Upper lobe of left lung (tissue), 6 donors: Measurements from ENCODE around the gene MYPOP. TPM values are rescaled to one million over a fixed set of nuclear protein-coding genes. Genes with fewer than 3 reads are reported as not detected.
A peak's percentile ranks its signal among the peaks of the same experiment; 100 is the strongest.
"Not testable (repeated sequence)": the region's sequence is repeated elsewhere in the genome, so short reads cannot be mapped to it uniquely, and the experiment has no call there.

ENCODE experiments used
- ATAC-seq, 2 donors: fragments of 200-7000 bp; cut with Tn5 transposase; one replicate each; pipeline ENCODE4 v1.9.1; 2022; ENCODE audit warnings: mild to moderate bottlenecking in 2 of 2, moderate library complexity in 2 of 2; ENCODE audit not compliant: low FRiP score in 2 of 2
- DNase-seq, 2 donors: peaks; one replicate each; pipeline ENCODE4 v3.0.0-alpha.2; 2019 to 2020
- H3K27ac ChIP-seq, 4 donors: fragments of 200-600 bp; sonication (generic); one replicate each; pipeline ENCODE4 v1.5.1; 2016 to 2019
- H3K27me3 ChIP-seq, 4 donors: fragments of 200-600 bp; sonication (generic); one replicate each; pipeline ENCODE4 v1.5.1; 2017 to 2019
- H3K36me3 ChIP-seq, 4 donors: fragments of 200-600 bp; sonication (generic); one replicate each; pipeline ENCODE4 v1.5.1; 2016 to 2019
- H3K4me1 ChIP-seq, 4 donors: fragments of 200-600 bp; sonication (generic); one replicate each; pipeline ENCODE4 v1.5.1; 2018 to 2019
- H3K4me3 ChIP-seq, 4 donors: fragments of 200-600 bp; sonication (generic); one replicate each; pipeline ENCODE4 v1.5.1; 2017 to 2019; ENCODE audit warnings: mild to moderate bottlenecking in 2 of 4, moderate library complexity in 1 of 4
- H3K9me3 ChIP-seq, 4 donors: fragments of 200-600 bp; sonication (generic); one replicate each; pipeline ENCODE4 v1.5.1; 2018 to 2019
- EP300 ChIP-seq, 4 donors: sonication (generic); formaldehyde crosslinking; IDR thresholded peaks; one replicate each; pipeline ENCODE4 v1.5.1; 2017; ENCODE audit warnings: antibody characterized with exemption in 4 of 4, control low read depth in 2 of 4
- POLR2A ChIP-seq, 4 donors: fragments of 450-650 bp; IDR thresholded peaks; one replicate each; pipeline ENCODE4 v1.5.1; 2016 to 2017; ENCODE audit warnings: antibody characterized with exemption in 4 of 4, mild to moderate bottlenecking in 2 of 4
- POLR2AphosphoS5 ChIP-seq, 2 donors: sonication (generic); formaldehyde crosslinking; IDR thresholded peaks; one replicate each; pipeline ENCODE4 v1.5.1; 2017; ENCODE audit warnings: antibody characterized with exemption in 2 of 2
- WGBS, 2 donors: methylation state at CpG; one replicate each; pipeline ENCODE4 v1.1.5; 2017 to 2018; 5-methylcytosine and 5-hydroxymethylcytosine counted together
- total RNA-seq, 6 donors: library from RNA; depleted of rRNA in 4 of 6; stranded (reverse); fragments of >200 nt in 4 of 6; gene quantifications; one replicate each; pipeline versions ENCODE4 v1.1.0 to v1.2.1, GENCODE V29; 2016 to 2021
- TF ChIP-seq, protein P1 (sequence below), 6 experiments: fragments of 450-650 bp in 4 of 6; fragments of 200-600 bp in 2 of 6; sonication (generic) in 2 of 6; IDR thresholded peaks; one replicate each; pipeline ENCODE4 v1.5.1; 2016 to 2019; ENCODE audit warnings: antibody characterized with exemption in 6 of 6
- donor health status: DM: no; HTN: no; CAD: no; lungs with moderate emphysema.
- donor health status: DM: no; HTN: yes; CAD: no; lungs with severe emphysema.

The MYPOP gene
- total RNA-seq, 6 donors from 2014 or later: 2.3 to 13.6 (median 9.2) TPM

DNA sequence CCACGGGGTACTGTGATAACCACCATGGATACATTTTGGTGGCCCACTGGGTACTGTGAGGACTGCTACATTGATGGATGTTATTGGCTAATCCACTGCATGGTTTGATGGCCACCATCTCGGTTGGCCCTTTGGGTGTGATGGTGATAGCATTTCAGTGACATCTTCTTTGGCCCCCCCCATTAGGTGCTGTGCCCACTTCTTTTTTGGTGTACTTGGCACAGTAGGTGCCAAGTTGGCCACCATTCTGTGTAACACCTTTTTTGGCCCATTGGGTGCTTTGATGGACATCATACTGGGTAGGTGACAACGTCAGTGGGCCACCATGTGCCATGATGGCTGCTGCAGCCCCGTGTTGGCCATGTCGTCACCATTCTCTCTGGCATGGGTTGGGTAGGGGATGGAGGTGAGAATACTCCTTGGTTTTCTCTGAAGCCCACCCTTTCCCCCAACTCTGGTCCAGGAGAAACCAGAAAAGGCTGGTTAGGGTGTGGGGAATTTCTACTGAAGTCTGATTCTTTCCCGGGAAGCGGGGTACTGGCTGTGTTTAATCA lies 29.1 kb downstream of the MYPOP start:
- WGBS, 2 donors: 92% methylated on average over 6 to 7 of the region's 7 CpGs
- Histone ChIP-seq H3K27me3 (peaks cover 0 to 4% (median 0%) of the 10 kb centered on the region in 4 donors), H3K9me3 (no peaks in the 10 kb centered on the region), H3K4me1 (peaks cover 9 to 13% (median 11%) of the 10 kb centered on the region in 4 donors), H3K4me3 (no peak overlapping the region), H3K36me3 (no peaks in the 10 kb centered on the region), H3K27ac (no peak overlapping the region)
- ATAC-seq (no peak), DNase-seq (no peak)
- TF ChIP-seq POLR2AphosphoS5 (IDR thresholded peaks at IDR 0.05) (no peak), EP300 (IDR thresholded peaks at IDR 0.05) (no peak), POLR2A (IDR thresholded peaks at IDR 0.05) (no peak)
- TF ChIP-seq, protein P1, sequence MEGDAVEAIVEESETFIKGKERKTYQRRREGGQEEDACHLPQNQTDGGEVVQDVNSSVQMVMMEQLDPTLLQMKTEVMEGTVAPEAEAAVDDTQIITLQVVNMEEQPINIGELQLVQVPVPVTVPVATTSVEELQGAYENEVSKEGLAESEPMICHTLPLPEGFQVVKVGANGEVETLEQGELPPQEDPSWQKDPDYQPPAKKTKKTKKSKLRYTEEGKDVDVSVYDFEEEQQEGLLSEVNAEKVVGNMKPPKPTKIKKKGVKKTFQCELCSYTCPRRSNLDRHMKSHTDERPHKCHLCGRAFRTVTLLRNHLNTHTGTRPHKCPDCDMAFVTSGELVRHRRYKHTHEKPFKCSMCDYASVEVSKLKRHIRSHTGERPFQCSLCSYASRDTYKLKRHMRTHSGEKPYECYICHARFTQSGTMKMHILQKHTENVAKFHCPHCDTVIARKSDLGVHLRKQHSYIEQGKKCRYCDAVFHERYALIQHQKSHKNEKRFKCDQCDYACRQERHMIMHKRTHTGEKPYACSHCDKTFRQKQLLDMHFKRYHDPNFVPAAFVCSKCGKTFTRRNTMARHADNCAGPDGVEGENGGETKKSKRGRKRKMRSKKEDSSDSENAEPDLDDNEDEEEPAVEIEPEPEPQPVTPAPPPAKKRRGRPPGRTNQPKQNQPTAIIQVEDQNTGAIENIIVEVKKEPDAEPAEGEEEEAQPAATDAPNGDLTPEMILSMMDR (IDR thresholded peaks at IDR 0.05): no peak

DNA sequence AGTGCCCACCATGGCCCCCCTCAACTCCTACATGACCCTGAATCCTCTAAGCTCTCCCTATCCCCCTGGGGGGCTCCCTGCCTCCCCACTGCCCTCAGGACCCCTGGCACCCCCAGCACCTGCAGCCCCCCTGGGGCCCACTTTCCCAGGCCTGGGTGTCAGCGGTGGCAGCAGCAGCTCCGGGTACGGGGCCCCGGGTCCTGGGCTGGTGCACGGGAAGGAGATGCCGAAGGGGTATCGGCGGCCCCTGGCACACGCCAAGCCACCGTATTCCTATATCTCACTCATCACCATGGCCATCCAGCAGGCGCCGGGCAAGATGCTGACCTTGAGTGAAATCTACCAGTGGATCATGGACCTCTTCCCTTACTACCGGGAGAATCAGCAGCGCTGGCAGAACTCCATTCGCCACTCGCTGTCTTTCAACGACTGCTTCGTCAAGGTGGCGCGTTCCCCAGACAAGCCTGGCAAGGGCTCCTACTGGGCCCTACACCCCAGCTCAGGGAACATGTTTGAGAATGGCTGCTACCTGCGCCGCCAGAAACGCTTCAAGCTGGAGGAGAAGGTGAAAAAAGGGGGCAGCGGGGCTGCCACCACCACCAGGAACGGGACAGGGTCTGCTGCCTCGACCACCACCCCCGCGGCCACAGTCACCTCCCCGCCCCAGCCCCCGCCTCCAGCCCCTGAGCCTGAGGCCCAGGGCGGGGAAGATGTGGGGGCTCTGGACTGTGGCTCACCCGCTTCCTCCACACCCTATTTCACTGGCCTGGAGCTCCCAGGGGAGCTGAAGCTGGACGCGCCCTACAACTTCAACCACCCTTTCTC lies 30.1 kb downstream of the MYPOP start:
- Histone ChIP-seq H3K4me3 (no peak overlapping the region), H3K27me3 (peaks cover 0 to 4% (median 0%) of the 10 kb centered on the region in 4 donors), H3K27ac (no peak overlapping the region), H3K36me3 (no peaks in the 10 kb centered on the region), H3K9me3 (no peaks in the 10 kb centered on the region), H3K4me1 (peaks cover 9 to 13% (median 11%) of the 10 kb centered on the region in 4 donors)
- DNase-seq: peak in 1 of 2 donors; percentile 72
- 90 to 93% methylated on average over 27 to 34 of the region's 34 CpGs for WGBS, 2 donors
- ATAC-seq: no peak
- TF ChIP-seq EP300 (IDR thresholded peaks at IDR 0.05): no peak
- TF ChIP-seq, protein P1 (IDR thresholded peaks at IDR 0.05): no peak
- no peak for TF ChIP-seq POLR2AphosphoS5 (IDR thresholded peaks at IDR 0.05)
- no peak for TF ChIP-seq POLR2A (IDR thresholded peaks at IDR 0.05)

DNA sequence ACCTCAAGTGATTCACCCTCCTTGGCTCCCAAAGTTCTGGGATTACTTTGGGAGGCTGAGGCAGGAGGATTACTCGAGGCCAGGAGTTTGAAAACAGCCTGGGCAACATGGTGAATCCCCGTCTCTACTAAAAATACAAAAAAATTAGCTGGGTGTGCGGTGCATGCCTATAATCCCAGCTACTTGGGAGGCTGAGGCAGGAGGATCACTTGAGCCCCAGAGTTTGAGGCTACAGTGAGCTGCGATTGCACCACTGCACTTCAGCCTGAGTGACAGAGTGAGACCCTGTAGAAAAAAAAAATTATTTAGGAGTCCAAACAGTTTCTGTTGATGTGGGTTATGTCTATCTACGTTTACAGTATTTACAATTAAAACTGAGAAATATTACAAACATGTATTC lies 31.6 kb downstream of the MYPOP start:
- no peak for ATAC-seq
- 84 to 87% methylated on average over 5 of the region's 5 CpGs for WGBS, 2 donors

DNA sequence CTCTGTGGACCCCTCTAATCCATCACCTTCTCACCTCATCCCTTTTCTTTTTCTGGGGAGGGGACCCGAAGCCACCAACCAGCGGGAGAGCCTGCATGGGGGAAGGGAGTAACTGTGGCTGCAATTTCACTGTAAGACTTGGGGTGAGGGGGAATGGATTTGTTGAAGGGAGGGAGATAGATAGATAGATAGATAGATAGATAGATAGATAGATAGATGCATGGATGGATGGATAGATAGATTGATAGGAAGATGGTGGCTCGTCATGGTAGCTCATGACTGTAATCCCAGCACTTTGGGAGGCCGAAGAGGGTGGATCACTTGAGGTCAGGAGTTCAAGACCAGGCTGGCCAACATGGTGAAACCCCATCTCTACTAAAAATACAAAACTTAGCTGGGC lies 35.2 kb downstream of the MYPOP start:
- H3K27me3 ChIP-seq: peaks cover 0 to 11% (median 5%) of the 10 kb centered on the region in 4 donors
- not testable (repeated sequence) for H3K4me3 ChIP-seq, H3K27ac ChIP-seq, H3K9me3 ChIP-seq, H3K36me3 ChIP-seq, ATAC-seq, DNase-seq
- 78 to 83% methylated on average over 4 of the region's 4 CpGs for WGBS, 2 donors
- H3K4me1 ChIP-seq: peaks cover 8 to 16% (median 12%) of the 10 kb centered on the region in 4 donors

More for the DNA sequence above, 31.6 kb downstream of the MYPOP start:
- DNase-seq: no peak
- no peak for TF ChIP-seq POLR2A (IDR thresholded peaks at IDR 0.05)
- TF ChIP-seq POLR2AphosphoS5 (IDR thresholded peaks at IDR 0.05): no peak
- TF ChIP-seq EP300 (IDR thresholded peaks at IDR 0.05): no peak
- TF ChIP-seq, protein P1 (IDR thresholded peaks at IDR 0.05): no peak
- Histone ChIP-seq H3K4me1 (no peaks in the 10 kb centered on the region), H3K27me3 (no peaks in the 10 kb centered on the region), H3K27ac (no peak overlapping the region), H3K36me3 (no peaks in the 10 kb centered on the region), H3K9me3 (no peaks in the 10 kb centered on the region), H3K4me3 (no peak overlapping the region)

DNA sequence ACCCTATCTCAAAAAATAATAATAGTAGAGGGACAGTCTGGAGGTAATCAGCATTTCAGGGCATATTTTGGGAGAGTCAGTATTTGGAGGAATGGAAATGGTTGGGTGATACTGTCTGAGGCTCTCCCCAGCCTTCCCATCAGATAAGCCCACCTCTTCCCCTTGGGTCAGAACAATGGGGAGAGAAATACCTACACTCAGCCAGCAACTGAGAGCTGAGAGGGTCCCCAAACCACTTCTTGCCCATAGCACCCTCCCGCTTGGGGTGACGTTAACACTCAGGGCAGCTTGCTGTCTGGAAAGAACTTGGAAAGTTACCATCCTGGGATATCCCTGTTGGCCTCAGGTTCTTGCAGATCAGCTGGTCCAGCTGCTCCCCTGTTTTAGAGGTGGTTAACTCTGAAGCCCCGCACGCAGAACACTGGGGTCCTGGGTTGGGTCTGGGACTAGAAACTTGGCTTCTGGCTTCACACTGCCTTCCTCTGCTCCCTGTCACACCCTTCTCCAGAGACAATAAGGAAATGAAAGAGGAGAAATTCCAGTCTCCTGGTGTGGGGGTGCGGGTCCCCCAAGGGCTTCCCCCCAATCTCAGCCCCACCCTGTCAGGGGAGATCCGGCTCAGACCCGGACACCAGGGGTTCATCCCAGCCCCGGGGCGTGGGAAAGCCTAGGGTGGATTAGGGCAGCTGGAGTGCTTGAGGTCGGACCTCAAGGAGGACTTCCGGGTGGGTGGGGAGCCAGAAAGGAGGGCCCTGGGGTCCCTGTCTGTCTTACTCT lies 35.8 kb downstream of the MYPOP start:
- ATAC-seq (no peak), DNase-seq (no peak)
- Histone ChIP-seq H3K36me3 (no peaks in the 10 kb centered on the region), H3K9me3 (no peaks in the 10 kb centered on the region), H3K4me3 (no peak overlapping the region), H3K27me3 (peaks cover 0 to 11% (median 5%) of the 10 kb centered on the region in 4 donors), H3K4me1 (peaks cover 14 to 22% (median 18%) of the 10 kb centered on the region in 4 donors), H3K27ac (no peak overlapping the region)
- WGBS, 2 donors: 71 to 80% methylated on average over 7 to 10 of the region's 11 CpGs
- TF ChIP-seq, protein P1 (IDR thresholded peaks at IDR 0.05): no peak
- no peak for TF ChIP-seq EP300 (IDR thresholded peaks at IDR 0.05)
- TF ChIP-seq POLR2AphosphoS5 (IDR thresholded peaks at IDR 0.05): no peak
- no peak for TF ChIP-seq POLR2A (IDR thresholded peaks at IDR 0.05)
